SK-N-MC (cell line): Measurements from ENCODE around the gene KLF3.

ENCODE experiments used
- DNase-seq: peaks from one replicate; pipeline ENCODE4 v3.0.0-alpha.2; 2011; ENCODE audit warnings: low read depth, low spot score
- H3K27ac ChIP-seq: fragments of 200-600 bp; sonication (generic); 2 replicates; pipeline ENCODE4 v1.5.1; 2016; ENCODE audit warnings: mixed run types
- H3K36me3 ChIP-seq: fragments of 200-600 bp; sonication (generic); 2 replicates; pipeline ENCODE4 v1.6.1; 2017; ENCODE audit warnings: antibody characterized with exemption, low read length, mixed read lengths; ENCODE audit not compliant: insufficient read depth
- H3K4me3 ChIP-seq: fragments of 200-600 bp; sonication (generic); 2 replicates; pipeline ENCODE4 v1.5.1; 2016
- H3K9ac ChIP-seq: fragments of 200-600 bp; sonication (generic); 2 replicates; pipeline ENCODE4 v1.8.0; 2017; ENCODE audit warnings: mixed run types, mixed read lengths; ENCODE audit not compliant: insufficient read length
- H3K9me3 ChIP-seq: fragments of 200-600 bp; sonication (generic); 2 replicates; pipeline ENCODE4 v1.6.1; 2017; ENCODE audit warnings: low read depth, mild to moderate bottlenecking, antibody characterized with exemption, low read length, moderate library complexity, mixed read lengths
- EZH2 ChIP-seq: fragments of 200-600 bp; sonication (generic); IDR thresholded peaks from one replicate; pipeline ENCODE4 v1.6.1; 2017; ENCODE audit warnings: antibody characterized with exemption
- FOXP2 ChIP-seq: optimal IDR thresholded peaks from 2 replicates; pipeline ENCODE3; 2011; ENCODE audit warnings: mild to moderate bottlenecking, moderate library complexity; ENCODE audit not compliant: insufficient read depth; ENCODE audit errors: extremely low read length, control extremely low read depth
- POLR2AphosphoS5 ChIP-seq: IDR thresholded peaks from 2 replicates; pipeline ENCODE4 v1.6.1; 2012; ENCODE audit warnings: mild to moderate bottlenecking, low read depth, low read length, borderline replicate concordance

KLF3 gene

DNA sequence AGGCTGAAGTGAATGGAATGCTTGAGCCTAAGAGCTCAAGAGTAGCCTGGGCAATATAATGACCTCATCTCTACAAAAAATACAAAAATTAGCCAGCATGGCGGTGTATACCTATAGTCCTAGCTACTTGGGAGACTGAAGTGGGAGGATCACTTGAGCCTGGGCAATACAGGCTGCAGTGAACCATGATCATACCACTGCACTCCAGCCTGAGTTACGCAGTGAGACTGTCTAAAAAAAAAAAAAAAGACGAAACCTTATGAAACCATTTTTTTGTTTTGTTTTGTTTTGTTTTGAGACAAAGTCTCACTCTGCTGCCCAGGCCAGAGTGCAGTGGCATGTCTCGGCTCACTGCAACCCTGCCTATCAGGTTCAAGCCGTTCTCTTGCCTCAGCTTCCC, 81.9 kb downstream of the KLF3 start:
- DNase-seq = no peak
- Histone ChIP-seq H3K27ac (no peak overlapping the region), H3K9ac (no peak overlapping the region), H3K36me3 (no peaks in the 10 kb centered on the region), H3K4me3 (no peak overlapping the region), H3K9me3 (no peaks in the 10 kb centered on the region)
- TF ChIP-seq FOXP2 (no peak), POLR2AphosphoS5 (no peak), EZH2 (no peak)

DNA sequence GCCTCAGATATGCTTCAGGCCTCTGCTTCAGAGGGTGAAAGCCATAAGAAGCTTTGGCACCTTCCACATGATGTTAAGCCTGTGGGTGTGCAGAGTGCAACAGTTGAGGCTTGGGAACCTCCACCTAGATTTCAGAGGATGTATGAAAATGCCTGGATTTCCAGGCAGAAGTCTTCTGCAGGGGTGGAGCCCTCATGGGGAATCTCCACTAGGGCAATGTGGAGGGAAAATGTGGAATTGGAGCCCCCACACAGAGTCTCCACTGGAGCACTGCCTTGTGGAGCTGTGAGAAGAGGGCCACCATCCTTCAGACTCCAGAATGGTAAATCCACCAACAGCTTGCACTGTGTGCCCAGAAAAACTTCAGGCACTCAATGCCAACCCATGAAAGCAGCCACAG, 83.6 kb downstream of the KLF3 start:
- Histone ChIP-seq H3K36me3 (no peaks in the 10 kb centered on the region), H3K9me3 (no peaks in the 10 kb centered on the region)
- TF ChIP-seq POLR2AphosphoS5 (no peak), EZH2 (no peak), FOXP2 (no peak)

DNA sequence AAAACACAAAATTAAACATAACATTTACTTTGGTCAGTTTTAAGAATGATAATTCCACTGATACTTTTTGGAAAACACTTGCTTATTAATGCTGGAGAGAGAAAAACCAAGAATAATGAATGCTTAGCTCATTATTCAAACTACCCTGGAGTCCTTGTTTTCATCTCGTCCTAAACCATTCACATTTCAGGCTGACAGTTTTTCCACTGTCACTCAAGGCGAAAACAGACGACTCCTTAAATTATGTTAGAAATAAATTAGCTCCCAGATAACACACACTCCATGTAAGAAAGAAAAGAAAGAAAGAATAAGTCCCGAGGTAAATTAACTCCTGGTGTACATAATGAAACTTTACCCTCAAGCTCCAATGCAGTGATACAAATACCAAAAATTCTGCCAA, 85.3 kb downstream of the KLF3 start:
- H3K27ac ChIP-seq = no peak overlapping the region
- no peaks in the 10 kb centered on the region for H3K9me3 ChIP-seq
- H3K4me3 ChIP-seq = no peak overlapping the region
- no peak overlapping the region for H3K9ac ChIP-seq
- no peaks in the 10 kb centered on the region for H3K36me3 ChIP-seq
- TF ChIP-seq POLR2AphosphoS5 = no peak
- no peak for TF ChIP-seq FOXP2
- no peak for TF ChIP-seq EZH2
- DNase-seq = no peak

More for the DNA sequence above, 83.6 kb downstream of the KLF3 start:
- no peak overlapping the region for H3K27ac ChIP-seq
- no peak for DNase-seq
- no peak overlapping the region for H3K9ac ChIP-seq
- no peak overlapping the region for H3K4me3 ChIP-seq
